Fibroblast of lung (primary cell): ENCODE measurements around the gene MT1X. TPM values are rescaled to one million over a fixed set of nuclear protein-coding genes. Genes with fewer than 3 reads are reported as not detected.
"Not testable (repeated sequence)": the region's sequence is repeated elsewhere in the genome, so short reads cannot be mapped to it uniquely, and the experiment has no call there.

Experiments
- DNase-seq, 2 donors: peaks; one replicate each; pipeline versions ENCODE4 v3.0.0 to v3.0.0-alpha.2; 2010; ENCODE audit warnings: low read depth in 2 of 2
- H2AFZ ChIP-seq: 2 replicates; pipeline ENCODE4 v1.5.1; 2012; ENCODE audit warnings: low read length, control low read depth, inconsistent platforms
- H3K27ac ChIP-seq: 2 replicates; pipeline ENCODE4 v1.5.1; 2011; ENCODE audit warnings: low read length, control low read depth; ENCODE audit not compliant: insufficient read depth
- H3K27me3 ChIP-seq: 2 replicates; pipeline ENCODE4 v1.5.1; 2011; ENCODE audit warnings: mild to moderate bottlenecking, low read length; ENCODE audit not compliant: control insufficient read depth, insufficient read depth
- H3K36me3 ChIP-seq: 2 replicates; pipeline ENCODE4 v1.5.1; 2011; ENCODE audit warnings: low read length; ENCODE audit not compliant: control insufficient read depth, insufficient read depth
- H3K4me1 ChIP-seq: 2 replicates; pipeline ENCODE4 v1.5.1; 2011; ENCODE audit warnings: low read length; ENCODE audit not compliant: control insufficient read depth, insufficient read depth; ENCODE audit errors: extremely low read depth
- H3K4me2 ChIP-seq: 2 replicates; pipeline ENCODE4 v1.5.1; 2011; ENCODE audit warnings: low read length, control low read depth; ENCODE audit not compliant: insufficient read depth; ENCODE audit errors: extremely low read depth
- H3K4me3 ChIP-seq, 4 experiments: fragments of 200-600 bp in 1 of 4; sonication (generic) in 1 of 4; replicated peaks in 1 of 4; 2 replicates each; pipeline ENCODE4 v1.5.1; 2011 to 2016; ENCODE audit warnings: low read length in 4 of 4, low read depth in 3 of 4, mild to moderate bottlenecking in 3 of 4, control low read depth in 2 of 4, inconsistent platforms in 1 of 4, mixed read lengths in 1 of 4; ENCODE audit not compliant: insufficient read depth in 1 of 4; ENCODE audit errors: control extremely low read depth in 1 of 4
- H3K79me2 ChIP-seq: 2 replicates; pipeline ENCODE4 v1.5.1; 2012; ENCODE audit warnings: mild to moderate bottlenecking, low read length, inconsistent platforms; ENCODE audit not compliant: control insufficient read depth, insufficient read depth
- H3K9ac ChIP-seq: 2 replicates; pipeline ENCODE4 v1.5.1; 2011; ENCODE audit warnings: mild to moderate bottlenecking, low read length, control low read depth; ENCODE audit not compliant: insufficient read depth
- H3K9me3 ChIP-seq: 2 replicates; pipeline ENCODE4 v1.5.1; 2012; ENCODE audit warnings: low read depth, low read length; ENCODE audit not compliant: control insufficient read depth, insufficient read depth
- H4K20me1 ChIP-seq: 2 replicates; pipeline ENCODE4 v1.5.1; 2011; ENCODE audit warnings: low read length; ENCODE audit not compliant: control insufficient read depth, insufficient read depth; ENCODE audit errors: extremely low read depth
- CTCF ChIP-seq, 2 donors: IDR thresholded peaks in 1 of 2; conservative IDR thresholded peaks in 1 of 2; 1 replicate in 1 of 2; 2 replicates in 1 of 2; pipeline ENCODE4 v1.5.1; 2011 to 2012; ENCODE audit warnings: low read length in 2 of 2, control low read depth in 1 of 2, inconsistent platforms in 1 of 2, low read depth in 1 of 2, mild to moderate bottlenecking in 1 of 2
- EZH2 ChIP-seq: IDR thresholded peaks from 2 replicates; pipeline ENCODE4 v1.5.1; 2012; ENCODE audit warnings: low read length, control low read depth, mild to moderate bottlenecking; ENCODE audit errors: missing control alignments
- polyA plus RNA-seq, 2 donors: library from polyadenylated mRNA; depleted of rRNA in 1 of 2; stranded (reverse) in 1 of 2; unstranded in 1 of 2; fragments of >200 nt; gene quantifications; 2 replicates each; pipeline ENCODE4 v1.2.1, GENCODE V29; 2011 to 2012; ENCODE audit warnings: missing spikeins in 1 of 2
- total RNA-seq: library from RNA; depleted of rRNA; stranded (reverse); fragments of >200 nt; gene quantifications from 2 replicates; pipeline ENCODE4 v1.2.1, GENCODE V29; 2014

The MT1X gene
- total and polyA plus RNA-seq, 2 donors (not counting 1 experiment from before 2014, with no cell fraction given), result 137 to 242 TPM

- H3K27ac ChIP-seq, result no peak overlapping the region
- H3K27me3 ChIP-seq, result peaks cover 25% of the 10 kb centered on the region
- no peaks in the 10 kb centered on the region for H3K79me2 ChIP-seq
- DNase-seq, result no peak
- H4K20me1 ChIP-seq, result no peaks in the 10 kb centered on the region
- H3K4me3 ChIP-seq, result no peak overlapping the region
- no peak for TF ChIP-seq EZH2
- no peak for TF ChIP-seq CTCF (conservative IDR thresholded peaks at IDR 0.05 in 1 of 2, IDR thresholded peaks at IDR 0.05 in 1 of 2; ENCODE audit: low read depth in 1 of 2, low read length in 2 of 2)
- no peaks in the 10 kb centered on the region for H3K9me3 ChIP-seq
- no peak overlapping the region for H2AFZ ChIP-seq
- peaks cover 7% of the 10 kb centered on the region for H3K4me1 ChIP-seq
- H3K36me3 ChIP-seq, result no peaks in the 10 kb centered on the region
- no peak overlapping the region for H3K9ac ChIP-seq
- H3K4me2 ChIP-seq, result no peak overlapping the region
These were observed 12.2 kb upstream of the MT1X start for GRCh38 chr16:56669840-56670619.

GRCh38 chr16:56670620-56670934, 11.7 kb upstream of the MT1X start:
- DNase-seq, result no peak
- peaks cover 25% of the 10 kb centered on the region for H3K27me3 ChIP-seq

GRCh38 chr16:56671691-56672090, 10.6 kb upstream of the MT1X start:
- H4K20me1 ChIP-seq, H2AFZ ChIP-seq, H3K4me2 ChIP-seq, H3K36me3 ChIP-seq, H3K79me2 ChIP-seq, H3K9ac ChIP-seq, H3K4me3 ChIP-seq, H3K27ac ChIP-seq, H3K4me1 ChIP-seq, H3K9me3 ChIP-seq: not testable (repeated sequence)
- DNase-seq, result peak in 1 of 2 donors; percentile 64
- peaks cover 25% of the 10 kb centered on the region for H3K27me3 ChIP-seq

More at GRCh38 chr16:56670620-56670934, 11.7 kb upstream of the MT1X start:
- no peaks in the 10 kb centered on the region for H4K20me1 ChIP-seq
- H3K4me3 ChIP-seq, result no peak overlapping the region
- no peaks in the 10 kb centered on the region for H3K36me3 ChIP-seq
- no peak for TF ChIP-seq EZH2
- no peak for TF ChIP-seq CTCF (conservative IDR thresholded peaks at IDR 0.05 in 1 of 2, IDR thresholded peaks at IDR 0.05 in 1 of 2; ENCODE audit: low read depth in 1 of 2, low read length in 2 of 2)
- no peaks in the 10 kb centered on the region for H3K79me2 ChIP-seq
- no peak overlapping the region for H2AFZ ChIP-seq
- no peaks in the 10 kb centered on the region for H3K9me3 ChIP-seq
- no peak overlapping the region for H3K27ac ChIP-seq
- H3K4me2 ChIP-seq, result no peak overlapping the region
- no peak overlapping the region for H3K9ac ChIP-seq
- H3K4me1 ChIP-seq, result peaks cover 7% of the 10 kb centered on the region

- not testable (repeated sequence) for H3K4me3 ChIP-seq, H3K36me3 ChIP-seq, H3K9me3 ChIP-seq, H3K4me1 ChIP-seq, H3K79me2 ChIP-seq, DNase-seq, H3K27ac ChIP-seq, H3K4me2 ChIP-seq, H4K20me1 ChIP-seq, H3K9ac ChIP-seq, H2AFZ ChIP-seq
- H3K27me3 ChIP-seq, result peaks cover 20% of the 10 kb centered on the region
These were observed 10.1 kb upstream of the MT1X start for GRCh38 chr16:56672171-56672570.
